Activated CD4-positive, alpha-beta T cell treated with anti-CD3 and anti-CD28 coated beads, Interleukin-2, amount 10 ng/mL, durations not matched to agents 24 days and 14 days (primary cell): ENCODE measurements around the gene KDM3B. TPM values are rescaled to one million over a fixed set of nuclear protein-coding genes. Genes with fewer than 3 reads are reported as not detected.
A peak's percentile ranks its signal among the peaks of the same experiment; 100 is the strongest.

Source experiments
- DNase-seq: peaks from one replicate; pipeline ENCODE4 v3.0.0; 2022
- H3K27ac Mint-ChIP-seq: one replicate; pipeline ENCODE4 v1.8.0; 2022; ENCODE audit warnings: mild to moderate bottlenecking, mixed read lengths
- H3K27me3 Mint-ChIP-seq: one replicate; pipeline ENCODE4 v1.8.0; 2022; ENCODE audit warnings: mixed read lengths
- H3K36me3 Mint-ChIP-seq: one replicate; pipeline ENCODE4 v1.8.0; 2022; ENCODE audit warnings: low read depth, mild to moderate bottlenecking, mixed read lengths
- H3K4me1 Mint-ChIP-seq: one replicate; pipeline ENCODE4 v1.8.0; 2021; ENCODE audit warnings: mixed read lengths
- H3K4me3 Mint-ChIP-seq: one replicate; pipeline ENCODE4 v1.8.0; 2022; ENCODE audit warnings: mild to moderate bottlenecking, moderate library complexity, mixed read lengths
- H3K9me3 Mint-ChIP-seq: one replicate; pipeline ENCODE4 v1.8.0; 2021; ENCODE audit warnings: mixed read lengths
- intact Hi-C: fragments of 100-400 bp; cut with micrococcal nuclease; formaldehyde crosslinking; loops from one replicate; pipeline ENCODE4 v1.15.1; 2023
- total RNA-seq: library from RNA; stranded (reverse); gene quantifications from 2 replicates; pipeline ENCODE4 v1.2.3, GENCODE V29; 2022

Gene KDM3B
- total RNA-seq, 1 donor from 2014 or later, result 48.7 TPM

- Mint-ChIP-seq H3K4me1 (peaks cover 17% of the 10 kb centered on the region), H3K36me3 (no peaks in the 10 kb centered on the region), H3K9me3 (no peaks in the 10 kb centered on the region), H3K27me3 (no peaks in the 10 kb centered on the region), H3K27ac (no peak overlapping the region), H3K4me3 (no peak overlapping the region)
- no peak for DNase-seq
- intact Hi-C loops, result no loop called here
These were observed 101.6 kb downstream of the KDM3B start for GRCh38 chr5:138454121-138454520.

DNA sequence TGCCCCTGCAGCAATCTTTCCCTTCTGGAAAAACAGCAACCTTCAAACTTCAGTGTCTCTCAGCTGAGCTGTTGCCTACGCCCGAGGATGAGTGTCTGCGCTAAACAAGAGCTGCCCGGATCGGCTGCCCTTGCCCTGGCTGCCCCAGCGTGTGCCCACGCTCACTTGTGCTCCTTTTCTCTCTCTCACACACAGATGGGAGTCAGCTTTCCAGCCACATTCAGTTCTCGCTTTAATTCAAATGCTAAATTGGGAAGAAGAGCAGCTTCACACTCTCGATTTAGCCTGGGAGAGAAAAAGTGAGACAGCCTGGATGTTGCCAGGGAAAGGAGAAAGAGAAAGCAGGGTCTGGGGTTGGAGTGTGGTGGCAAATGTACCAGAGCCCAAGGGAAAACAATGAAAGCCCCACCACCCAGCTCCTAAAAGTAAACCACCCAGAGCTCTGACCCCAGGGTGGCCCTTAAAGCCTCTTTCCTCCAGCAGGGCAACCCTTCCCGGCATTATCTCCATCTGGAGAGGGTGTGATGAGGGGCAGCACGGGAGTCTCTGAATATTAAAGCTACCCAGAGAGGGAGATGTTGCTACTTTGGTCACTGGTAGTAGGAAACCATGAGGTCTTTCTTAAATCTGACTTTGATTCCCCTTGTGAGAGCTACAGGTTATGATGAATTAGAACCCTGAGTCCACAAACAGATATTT lies 102.9 kb downstream of the KDM3B start:
- no peak overlapping the region for H3K27ac Mint-ChIP-seq
- no peaks in the 10 kb centered on the region for H3K36me3 Mint-ChIP-seq
- H3K27me3 Mint-ChIP-seq, result no peaks in the 10 kb centered on the region
- intact Hi-C loops, result no loop called here
- H3K9me3 Mint-ChIP-seq, result no peaks in the 10 kb centered on the region
- peaks cover 24% of the 10 kb centered on the region for H3K4me1 Mint-ChIP-seq
- H3K4me3 Mint-ChIP-seq, result no peak overlapping the region
- DNase-seq, result no peak

GRCh38 chr5:138457531-138458275 lies 105.2 kb downstream of the KDM3B start:
- H3K9me3 Mint-ChIP-seq, result no peaks in the 10 kb centered on the region
- peak overlapping the region; percentile 71 for H3K27ac Mint-ChIP-seq
- DNase-seq, result no peak
- H3K36me3 Mint-ChIP-seq, result no peaks in the 10 kb centered on the region
- intact Hi-C loops, result no loop called here
- H3K4me3 Mint-ChIP-seq, result peak overlapping the region; percentile 32
- peaks cover 35% of the 10 kb centered on the region for H3K4me1 Mint-ChIP-seq
- no peaks in the 10 kb centered on the region for H3K27me3 Mint-ChIP-seq

DNA sequence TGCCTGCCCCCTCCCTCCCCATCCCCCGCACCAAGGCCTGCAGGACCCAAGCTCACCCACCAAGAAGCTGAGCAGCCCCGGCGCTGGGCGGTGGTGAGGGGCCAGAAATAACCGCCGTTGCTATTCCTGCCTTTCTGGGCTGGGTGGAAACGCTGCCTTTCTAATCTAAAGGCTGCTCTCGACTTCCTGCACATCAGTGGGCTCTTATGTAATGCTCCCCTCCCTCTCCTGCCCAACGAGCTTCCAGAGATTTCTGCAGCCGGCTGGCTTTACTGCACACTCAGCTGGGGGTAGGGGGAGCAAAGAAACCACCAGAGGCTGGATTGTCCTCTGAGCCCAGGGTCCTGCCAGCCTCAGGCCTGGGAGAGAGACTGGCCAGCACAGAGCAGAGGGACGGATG lies 105.9 kb downstream of the KDM3B start:
- intact Hi-C loops, result no loop called here
- Mint-ChIP-seq H3K27ac (peak overlapping the region; percentile 98), H3K36me3 (no peaks in the 10 kb centered on the region), H3K27me3 (no peaks in the 10 kb centered on the region), H3K9me3 (no peaks in the 10 kb centered on the region), H3K4me3 (no peak overlapping the region), H3K4me1 (peaks cover 35% of the 10 kb centered on the region)
- no peak for DNase-seq

GRCh38 chr5:138458856-138459255 lies 106.4 kb downstream of the KDM3B start:
- peaks cover 35% of the 10 kb centered on the region for H3K4me1 Mint-ChIP-seq
- intact Hi-C loops, result loop anchor here (1.0 kb wide), 2 partner anchors 9 to 20 kb away; partner anchors contain the start of gene REEP2
- DNase-seq, result no peak
- H3K4me3 Mint-ChIP-seq, result peak overlapping the region; percentile 78
- H3K27ac Mint-ChIP-seq, result peak overlapping the region; percentile 98
- H3K36me3 Mint-ChIP-seq, result no peaks in the 10 kb centered on the region
- H3K27me3 Mint-ChIP-seq, result no peaks in the 10 kb centered on the region
- no peaks in the 10 kb centered on the region for H3K9me3 Mint-ChIP-seq

DNA sequence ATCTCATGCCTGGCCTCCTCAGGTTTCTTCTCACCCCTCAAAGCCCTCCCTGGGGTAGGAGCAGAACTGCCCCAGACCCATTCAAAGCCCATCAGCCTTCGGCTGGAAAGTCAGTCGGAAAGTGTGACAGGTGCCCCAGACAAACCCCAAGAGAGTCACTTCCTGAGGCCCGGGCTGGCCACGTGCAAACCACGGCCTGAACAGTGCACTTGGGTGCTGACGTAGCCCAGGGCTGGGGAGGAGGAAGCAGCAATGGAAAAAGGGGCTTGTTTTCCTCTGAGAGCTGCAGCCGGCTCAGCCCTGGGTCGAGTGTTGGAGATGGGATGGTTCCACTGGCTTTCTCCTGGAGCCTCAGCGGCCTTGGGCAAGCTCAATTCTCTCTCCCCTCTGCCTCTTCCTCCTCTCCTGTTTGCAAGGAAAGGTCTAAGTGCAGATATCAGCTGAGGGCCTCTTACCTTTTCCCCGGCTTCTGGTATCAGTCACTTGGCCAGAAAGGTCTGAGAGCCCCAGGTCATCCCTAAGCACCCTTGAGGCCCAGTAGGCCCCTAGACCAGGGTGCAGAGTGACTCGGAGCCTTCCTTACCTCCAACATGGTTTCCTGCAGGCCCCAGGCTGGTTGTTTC lies 106.9 kb downstream of the KDM3B start:
- intact Hi-C loops, result loop anchor here (1.0 kb wide), 2 partner anchors 9 to 20 kb away; partner anchors contain the start of gene REEP2
- Mint-ChIP-seq H3K36me3 (no peaks in the 10 kb centered on the region), H3K27ac (peak overlapping the region; percentile 98), H3K4me1 (peaks cover 35% of the 10 kb centered on the region), H3K4me3 (peak overlapping the region; percentile 78), H3K27me3 (no peaks in the 10 kb centered on the region), H3K9me3 (no peaks in the 10 kb centered on the region)
- DNase-seq, result peak; percentile 94

GRCh38 chr5:138460032-138460693 lies 107.7 kb downstream of the KDM3B start:
- peak overlapping the region; percentile 46 for H3K4me3 Mint-ChIP-seq
- H3K4me1 Mint-ChIP-seq, result peaks cover 35% of the 10 kb centered on the region
- H3K36me3 Mint-ChIP-seq, result no peaks in the 10 kb centered on the region
- peak overlapping the region; percentile 98 for H3K27ac Mint-ChIP-seq
- no peak for DNase-seq
- no peaks in the 10 kb centered on the region for H3K9me3 Mint-ChIP-seq
- H3K27me3 Mint-ChIP-seq, result no peaks in the 10 kb centered on the region
- intact Hi-C loops, result loop anchor here (10.0 kb wide), 2 partner anchors 705 to 835 kb away; partner anchors contain the start of genes HNRNPA0 and MATR3

- DNase-seq, result no peak
- Mint-ChIP-seq H3K4me3 (no peak overlapping the region), H3K4me1 (peaks cover 34% of the 10 kb centered on the region), H3K27me3 (no peaks in the 10 kb centered on the region), H3K9me3 (no peaks in the 10 kb centered on the region), H3K27ac (peak overlapping the region; percentile 59), H3K36me3 (peaks cover 4% of the 10 kb centered on the region)
- intact Hi-C loops, result loop anchor here (10.0 kb wide), 2 partner anchors 707 to 833 kb away; partner anchors contain the start of genes HNRNPA0 and MATR3
These were observed 109.0 kb downstream of the KDM3B start for GRCh38 chr5:138461343-138462125.

GRCh38 chr5:138463419-138464007 lies 111.0 kb downstream of the KDM3B start:
- intact Hi-C loops, result loop anchor here (1.0 to 10.0 kb wide), 5 partner anchors 13 to 929 kb away; partner anchors contain the start of genes HNRNPA0 and MATR3
- Mint-ChIP-seq H3K27me3 (peaks cover 6% of the 10 kb centered on the region), H3K4me3 (peak overlapping the region; percentile 90), H3K4me1 (peaks cover 48% of the 10 kb centered on the region), H3K36me3 (peaks cover 24% of the 10 kb centered on the region), H3K27ac (peak overlapping the region; percentile 93), H3K9me3 (no peaks in the 10 kb centered on the region)
- no peak for DNase-seq

DNA sequence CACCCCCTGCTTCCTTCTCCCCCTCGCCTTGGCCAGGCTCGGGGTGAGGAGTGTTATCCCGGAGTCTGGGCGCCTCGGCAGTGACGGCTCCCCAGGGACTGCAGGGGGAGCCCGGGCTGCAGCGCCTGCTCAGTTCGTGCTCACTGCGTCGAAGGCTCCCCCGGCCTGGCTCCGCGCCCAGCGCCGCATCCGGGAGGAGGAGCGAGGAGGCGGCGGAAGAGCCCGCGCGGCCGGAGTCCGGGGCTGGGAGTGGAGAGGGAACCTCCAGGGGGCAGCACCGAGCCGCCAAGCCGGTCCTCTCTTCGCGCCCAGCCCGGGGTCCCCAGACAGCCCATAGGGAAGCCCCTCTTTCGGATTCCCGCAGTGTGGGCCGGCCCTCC lies 111.5 kb downstream of the KDM3B start:
- no peaks in the 10 kb centered on the region for H3K9me3 Mint-ChIP-seq
- intact Hi-C loops, result loop anchor here (1.0 to 10.0 kb wide), 5 partner anchors 14 to 929 kb away; partner anchors contain the start of genes HNRNPA0 and MATR3
- H3K27ac Mint-ChIP-seq, result peak overlapping the region; percentile 93
- peaks cover 47% of the 10 kb centered on the region for H3K4me1 Mint-ChIP-seq
- peaks cover 6% of the 10 kb centered on the region for H3K27me3 Mint-ChIP-seq
- peaks cover 28% of the 10 kb centered on the region for H3K36me3 Mint-ChIP-seq
- DNase-seq, result peak; percentile 98
- peak overlapping the region; percentile 90 for H3K4me3 Mint-ChIP-seq

DNA sequence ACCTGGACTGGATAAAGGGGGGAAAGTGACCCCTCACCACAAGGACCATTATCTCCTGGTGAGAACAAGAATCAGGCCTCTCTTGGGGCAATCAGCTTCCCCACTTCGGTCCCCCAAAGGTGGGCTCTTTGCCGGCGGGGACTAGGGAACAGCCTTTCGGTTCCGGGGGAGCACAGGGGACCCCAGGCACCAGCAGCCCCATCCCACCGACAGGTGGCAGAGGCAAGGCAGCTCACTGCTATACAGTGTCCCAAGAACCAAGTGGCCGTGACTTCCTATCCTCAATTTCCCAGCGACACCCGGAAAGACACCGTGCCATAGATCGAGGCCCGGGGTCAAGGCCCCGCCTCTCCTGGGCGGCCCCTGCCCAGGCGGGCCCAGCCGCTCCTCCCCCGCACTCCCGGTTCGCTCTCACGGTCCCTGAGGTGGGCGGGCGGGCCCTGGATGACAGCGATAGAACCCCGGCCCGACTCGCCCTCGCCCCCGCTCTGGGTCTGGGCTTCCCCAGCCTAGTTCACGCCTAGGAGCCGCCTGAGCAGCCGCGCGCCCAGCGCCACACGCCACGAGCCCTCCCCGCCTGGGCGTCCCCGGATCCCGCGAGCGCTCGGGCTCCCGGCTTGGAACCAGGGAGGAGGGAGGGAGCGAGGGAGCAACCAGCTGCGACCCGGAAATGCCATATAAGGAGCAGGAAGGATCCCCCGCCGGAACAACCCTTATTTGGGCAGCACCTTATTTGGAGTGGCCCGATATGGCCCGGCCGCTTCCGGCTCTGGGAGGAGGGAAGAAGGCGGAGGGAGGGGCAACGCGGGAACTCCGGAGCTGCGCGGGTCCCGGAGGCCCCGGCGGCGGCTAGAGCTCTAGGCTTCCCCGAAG lies 112.1 kb downstream of the KDM3B start:
- H3K9me3 Mint-ChIP-seq, result no peaks in the 10 kb centered on the region
- H3K27ac Mint-ChIP-seq, result peak overlapping the region; percentile 93
- H3K4me1 Mint-ChIP-seq, result peaks cover 44% of the 10 kb centered on the region
- peaks cover 6% of the 10 kb centered on the region for H3K27me3 Mint-ChIP-seq
- H3K36me3 Mint-ChIP-seq, result peaks cover 28% of the 10 kb centered on the region
- peak; percentile 99 for DNase-seq
- intact Hi-C loops, result loop anchor here (1.0 to 10.0 kb wide), 9 partner anchors 14 to 928 kb away; partner anchors contain the start of genes BRD8, ETF1, HNRNPA0 and HSPA9
- peak overlapping the region; percentile 90 for H3K4me3 Mint-ChIP-seq
